GM23248 (cell line): ENCODE results near the gene TMEM44.
A peak's percentile ranks its signal among the peaks of the same experiment; 100 is the strongest.

Experiments
- EZH2 ChIP-seq: fragments of 200-600 bp; sonication (generic); IDR thresholded peaks from 2 replicates; pipeline ENCODE4 v1.6.1; 2018; ENCODE audit warnings: antibody characterized with exemption, mild to moderate bottlenecking; ENCODE audit not compliant: insufficient read depth, poor library complexity, severe bottlenecking
- EZH2phosphoT487 ChIP-seq: fragments of 200-600 bp; sonication (generic); IDR thresholded peaks from 2 replicates; pipeline ENCODE4 v1.6.1; 2018; ENCODE audit warnings: antibody characterized with exemption, moderate library complexity, mild to moderate bottlenecking, low read depth; ENCODE audit not compliant: insufficient read depth

DNA sequence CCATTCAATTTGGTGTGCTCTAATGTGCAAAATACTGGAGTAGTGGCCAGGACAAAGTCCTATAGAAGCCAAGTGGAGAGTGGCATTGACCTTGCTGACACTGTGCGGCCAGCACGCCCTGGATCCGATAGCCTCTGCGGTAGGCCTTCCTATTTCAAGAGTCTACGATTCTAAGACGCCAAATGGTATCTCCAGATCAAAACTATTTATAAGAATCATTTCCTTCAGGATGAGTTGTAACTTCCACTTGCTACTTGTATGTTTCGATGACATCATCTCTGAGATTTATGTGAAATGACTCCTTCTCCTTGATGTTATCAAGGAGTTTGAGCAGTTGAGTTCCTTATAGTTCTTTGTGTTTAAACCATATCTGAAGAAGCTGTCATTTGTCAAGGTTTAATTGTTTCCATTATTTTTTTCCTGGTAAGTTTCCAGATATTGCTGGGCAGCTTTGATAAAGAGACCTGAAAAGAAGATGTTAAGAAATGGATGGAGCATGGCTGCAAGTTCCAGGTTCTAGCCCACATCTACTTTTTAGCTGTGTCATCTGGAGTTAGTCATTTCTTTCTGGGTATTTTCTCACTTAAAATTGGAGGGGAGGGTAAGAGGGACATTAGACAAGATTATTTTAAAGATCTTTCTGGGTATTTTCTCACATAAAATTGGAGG lies 71.8 kb downstream of the TMEM44 start:
- no peak for TF ChIP-seq EZH2
- 0 out of 2 replicates have a peak, but pooled peaks have one; percentile 39 for TF ChIP-seq EZH2phosphoT487
